SK-N-MC (cell line): ENCODE results near the gene DPYSL5.

Experiments
- EZH2 ChIP-seq: fragments of 200-600 bp; sonication (generic); IDR thresholded peaks from one replicate; pipeline ENCODE4 v1.6.1; 2017; ENCODE audit warnings: antibody characterized with exemption
- POLR2AphosphoS5 ChIP-seq: IDR thresholded peaks from 2 replicates; pipeline ENCODE4 v1.6.1; 2012; ENCODE audit warnings: mild to moderate bottlenecking, low read depth, low read length, borderline replicate concordance

GRCh38 chr2:26938399-26939118 lies 90.6 kb downstream of the DPYSL5 start:
- TF ChIP-seq EZH2 (no peak), POLR2AphosphoS5 (no peak)
